Measurements from ENCODE around the gene TNNT1.
A peak's percentile ranks its signal among the peaks of the same experiment; 100 is the strongest.
"Not testable (repeated sequence)": the region's sequence is repeated elsewhere in the genome, so short reads cannot be mapped to it uniquely, and the experiment has no call there.

Gene TNNT1

GRCh38 chr19:55166530-55167268 lies 17.7 kb upstream of the TNNT1 start, which contains the start of gene DNAAF3:
Gene DNAAF3, minus strand, starts transcription at chr19:55166613. Its CDS starts 200 bp downstream, at chr19:55166413.
- DNase-seq = peak; percentile 94

GRCh38 chr19:55165952-55166529 lies 17.0 kb upstream of the TNNT1 start:
- DNase-seq = peak; percentile 72

- no peak for DNase-seq
Observed at GRCh38 chr19:55161571-55162322, 12.7 kb upstream of the TNNT1 start.

GRCh38 chr19:55160986-55161365 lies 12.0 kb upstream of the TNNT1 start:
- DNase-seq = no peak

GRCh38 chr19:55160128-55160985 lies 11.4 kb upstream of the TNNT1 start:
- peak; percentile 96 for DNase-seq

GRCh38 chr19:55158848-55159749 lies 10.1 kb upstream of the TNNT1 start:
- DNase-seq = peak; percentile 44

GRCh38 chr19:55158423-55158822 lies 9.4 kb upstream of the TNNT1 start:
- no peak for DNase-seq

GRCh38 chr19:55157064-55157908 lies 8.3 kb upstream of the TNNT1 start, which contains the start of gene TNNI3:
Gene TNNI3, minus strand, starts transcription at chr19:55157732. Its CDS starts 143 bp downstream, at chr19:55157589.
- no peak for DNase-seq

GRCh38 chr19:55156202-55157063 lies 7.4 kb upstream of the TNNT1 start:
- DNase-seq = peak; percentile 77

GRCh38 chr19:55155784-55156183 lies 6.8 kb upstream of the TNNT1 start:
- not testable (repeated sequence) for DNase-seq

- DNase-seq = no peak
Observed at GRCh38 chr19:55153652-55154264, 4.8 kb upstream of the TNNT1 start.

- DNase-seq = no peak
Observed at GRCh38 chr19:55152017-55152416, 3.0 kb upstream of the TNNT1 start.

- no peak for DNase-seq
Observed at GRCh38 chr19:55147545-55148251, 1.3 kb downstream of the TNNT1 start.

- no peak for DNase-seq
Observed at GRCh38 chr19:55146705-55147273, 2.2 kb downstream of the TNNT1 start.

- DNase-seq = peak; percentile 44
Observed at GRCh38 chr19:55146078-55146704, 2.8 kb downstream of the TNNT1 start.

GRCh38 chr19:55145232-55145631 lies 3.8 kb downstream of the TNNT1 start:
- DNase-seq = no peak

GRCh38 chr19:55141696-55142095 lies 7.3 kb downstream of the TNNT1 start:
- no peak for DNase-seq

GRCh38 chr19:55137915-55138314 lies 11.1 kb downstream of the TNNT1 start:
- no peak for DNase-seq
